ENCODE results near the gene SNED1.

DNA sequence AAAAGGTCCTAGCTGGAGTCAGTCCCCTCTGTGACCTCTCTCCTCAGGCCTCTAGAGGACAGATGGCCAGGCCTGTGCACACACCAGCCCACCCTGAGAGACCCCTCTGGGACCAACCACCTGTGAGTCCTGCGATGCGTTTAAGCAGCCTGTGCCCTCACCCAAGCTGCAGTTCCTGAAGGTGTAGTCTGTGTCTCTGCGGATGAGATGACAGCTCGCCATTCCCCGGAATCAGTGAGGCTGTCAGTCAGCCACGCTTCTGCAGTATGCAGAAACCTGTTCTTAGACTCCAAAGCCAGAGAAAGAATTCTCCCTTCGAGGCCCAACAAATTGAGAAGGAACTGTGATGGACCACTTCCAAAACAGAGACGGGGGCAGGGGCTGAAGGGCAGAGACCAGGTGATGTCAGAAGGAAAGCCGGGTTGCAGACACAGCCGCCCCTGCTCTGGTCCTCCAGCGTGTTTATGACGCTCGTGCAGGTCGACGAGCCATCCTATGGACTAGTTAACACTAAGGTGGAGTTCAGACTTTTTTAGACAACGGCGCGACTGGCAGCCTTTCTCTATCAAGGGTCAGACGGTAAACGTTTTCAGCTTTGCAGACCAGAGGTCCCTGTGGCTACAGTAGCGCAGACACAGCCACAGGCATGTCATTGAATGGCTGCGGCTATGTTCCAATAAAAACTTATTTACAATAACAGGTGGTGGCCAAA, 93.5 kb downstream of the SNED1 start:
- TF ChIP-seq POLR2A (IDR thresholded peaks at IDR 0.05) (no peak), POLR2AphosphoS5 (IDR thresholded peaks at IDR 0.05) (no peak)
- TF ChIP-seq, protein P1, sequence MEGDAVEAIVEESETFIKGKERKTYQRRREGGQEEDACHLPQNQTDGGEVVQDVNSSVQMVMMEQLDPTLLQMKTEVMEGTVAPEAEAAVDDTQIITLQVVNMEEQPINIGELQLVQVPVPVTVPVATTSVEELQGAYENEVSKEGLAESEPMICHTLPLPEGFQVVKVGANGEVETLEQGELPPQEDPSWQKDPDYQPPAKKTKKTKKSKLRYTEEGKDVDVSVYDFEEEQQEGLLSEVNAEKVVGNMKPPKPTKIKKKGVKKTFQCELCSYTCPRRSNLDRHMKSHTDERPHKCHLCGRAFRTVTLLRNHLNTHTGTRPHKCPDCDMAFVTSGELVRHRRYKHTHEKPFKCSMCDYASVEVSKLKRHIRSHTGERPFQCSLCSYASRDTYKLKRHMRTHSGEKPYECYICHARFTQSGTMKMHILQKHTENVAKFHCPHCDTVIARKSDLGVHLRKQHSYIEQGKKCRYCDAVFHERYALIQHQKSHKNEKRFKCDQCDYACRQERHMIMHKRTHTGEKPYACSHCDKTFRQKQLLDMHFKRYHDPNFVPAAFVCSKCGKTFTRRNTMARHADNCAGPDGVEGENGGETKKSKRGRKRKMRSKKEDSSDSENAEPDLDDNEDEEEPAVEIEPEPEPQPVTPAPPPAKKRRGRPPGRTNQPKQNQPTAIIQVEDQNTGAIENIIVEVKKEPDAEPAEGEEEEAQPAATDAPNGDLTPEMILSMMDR (IDR thresholded peaks at IDR 0.05): no peak

Data from breast epithelium (tissue), 3 donors.